Activated T-cell treated with anti-CD3 and anti-CD28 coated beads for 1 hour (primary cell): ENCODE results near the gene TIMM9.
"Not testable (repeated sequence)": the region's sequence is repeated elsewhere in the genome, so short reads cannot be mapped to it uniquely, and the experiment has no call there.

Experiments used
- DNase-seq: peaks from one replicate; pipeline ENCODE4 v3.0.0-alpha.2; 2020; ENCODE audit warnings: low read depth

Gene TIMM9

DNA sequence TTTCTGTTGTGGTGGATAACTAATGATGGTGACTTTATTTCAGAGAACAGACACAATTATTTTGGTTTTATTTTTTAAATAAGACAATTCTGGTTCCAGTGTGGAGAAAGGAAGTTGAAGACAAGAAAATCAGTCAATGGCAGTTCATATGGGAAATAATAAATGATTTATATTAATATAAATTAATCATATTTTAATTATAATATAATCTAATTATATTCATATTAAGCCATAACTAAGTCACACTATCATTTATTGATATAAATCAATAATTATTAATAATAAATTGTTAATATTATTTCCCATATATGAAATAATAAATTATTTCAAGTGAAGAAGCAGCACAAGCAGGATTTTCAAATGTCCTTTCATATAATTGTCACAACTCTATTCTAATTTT is 28.8 kb downstream of the TIMM9 start:
- DNase-seq = no peak

DNA sequence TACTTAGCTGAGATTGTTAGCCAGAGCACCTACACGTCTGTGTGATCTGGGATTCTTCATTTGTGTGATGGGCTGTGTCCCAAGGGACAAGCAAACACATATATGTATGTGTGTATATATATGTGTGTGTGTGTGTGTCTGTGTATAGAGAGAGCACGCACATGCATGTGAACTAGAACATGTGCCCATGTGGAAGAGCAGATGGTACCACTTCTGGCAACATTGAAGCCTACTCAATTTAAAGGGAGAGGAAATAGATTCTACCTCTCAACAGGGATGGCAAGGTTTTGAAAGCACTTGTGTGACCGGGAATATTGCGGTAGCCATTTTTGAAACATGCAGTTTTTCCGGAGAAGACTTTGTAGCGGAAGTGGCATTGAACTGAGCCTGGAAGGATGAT is 30.2 kb downstream of the TIMM9 start:
- no peak for DNase-seq

DNA sequence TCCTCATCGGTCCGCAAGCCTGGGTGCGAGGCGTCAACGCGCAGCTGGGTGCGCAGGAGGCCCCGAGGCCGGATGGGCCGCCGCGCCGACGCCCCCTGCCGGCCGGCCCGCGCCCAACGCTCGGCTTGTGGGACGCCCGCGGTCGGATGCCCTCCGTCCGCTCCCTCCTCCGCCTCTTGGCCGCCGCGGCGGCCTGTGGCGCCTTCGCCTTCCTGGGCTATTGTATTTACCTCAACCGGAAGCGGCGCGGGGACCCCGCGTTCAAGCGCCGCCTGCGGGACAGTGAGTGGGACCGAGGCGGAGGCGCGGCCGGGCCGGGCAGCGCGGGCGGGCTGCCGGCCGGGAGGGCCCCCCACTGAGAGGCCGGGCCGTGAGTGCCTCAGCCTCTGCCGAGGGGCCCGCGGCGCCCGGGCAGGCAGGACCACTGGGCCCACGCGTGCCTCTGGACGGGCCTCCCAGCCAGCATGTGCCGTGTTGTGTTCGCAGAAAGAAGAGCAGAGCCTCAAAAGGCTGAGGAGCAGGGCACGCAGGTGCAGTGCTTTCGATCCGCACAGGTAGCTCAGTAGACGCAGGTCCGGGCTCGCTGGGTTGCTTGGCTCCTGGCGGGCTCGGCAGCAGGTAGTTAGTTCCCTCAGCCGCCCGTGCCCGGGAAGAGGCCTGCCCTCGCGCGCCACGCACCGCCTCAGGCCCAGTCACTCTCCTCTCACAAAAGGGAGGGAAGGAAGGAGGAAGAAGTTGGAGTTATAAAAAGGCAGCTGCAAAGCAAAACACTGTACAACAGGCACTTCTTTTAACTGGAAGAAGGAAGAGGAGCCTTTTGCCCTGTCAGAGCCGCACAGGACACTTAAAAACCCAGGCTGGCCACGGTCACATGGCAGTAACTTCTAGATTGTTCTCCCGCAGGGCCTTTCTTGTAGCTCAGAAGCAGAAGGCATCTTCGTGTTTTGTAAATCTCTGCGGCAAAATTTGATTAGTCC is 31.2 kb downstream of the TIMM9 start, which contains the start of gene TOMM20L:
TSS of gene TOMM20L (plus strand) at position 119 of the 977 bp plus-strand sequence. CDS start at position 147, 28 bp downstream.
- peak; percentile 63 for DNase-seq

DNA sequence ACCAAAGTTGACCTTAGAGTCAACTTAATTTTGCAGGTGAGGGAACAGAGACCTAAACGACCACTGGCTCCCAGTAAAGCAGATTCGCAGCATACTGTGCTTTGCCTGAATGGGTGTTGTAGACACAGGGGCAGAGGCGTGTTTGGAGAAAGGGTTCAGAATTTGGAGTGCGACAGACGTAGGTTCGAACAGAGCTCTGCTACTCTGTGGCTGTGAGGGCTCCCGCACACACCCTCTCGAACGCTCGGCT is 31.8 kb downstream of the TIMM9 start:
- DNase-seq = no peak

DNA sequence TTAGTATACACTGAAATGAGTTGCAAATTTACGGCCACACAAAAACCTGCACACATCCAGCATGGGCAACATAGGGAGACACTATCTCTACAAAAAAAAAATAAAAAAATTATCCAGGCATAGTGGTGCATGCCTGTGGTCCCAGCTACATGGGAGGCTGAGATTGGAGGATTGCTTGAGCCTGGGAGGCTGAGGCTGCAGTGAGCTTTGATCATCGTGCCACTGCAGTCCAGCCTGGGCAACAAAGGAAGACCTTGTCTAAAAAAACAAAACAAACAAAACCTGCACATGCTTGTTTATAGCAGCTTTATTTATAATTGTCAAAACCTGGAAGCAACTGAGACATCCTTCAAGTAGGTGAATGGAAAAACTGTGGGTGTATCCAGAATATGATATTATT is 36.5 kb downstream of the TIMM9 start:
- DNase-seq = no peak

DNA sequence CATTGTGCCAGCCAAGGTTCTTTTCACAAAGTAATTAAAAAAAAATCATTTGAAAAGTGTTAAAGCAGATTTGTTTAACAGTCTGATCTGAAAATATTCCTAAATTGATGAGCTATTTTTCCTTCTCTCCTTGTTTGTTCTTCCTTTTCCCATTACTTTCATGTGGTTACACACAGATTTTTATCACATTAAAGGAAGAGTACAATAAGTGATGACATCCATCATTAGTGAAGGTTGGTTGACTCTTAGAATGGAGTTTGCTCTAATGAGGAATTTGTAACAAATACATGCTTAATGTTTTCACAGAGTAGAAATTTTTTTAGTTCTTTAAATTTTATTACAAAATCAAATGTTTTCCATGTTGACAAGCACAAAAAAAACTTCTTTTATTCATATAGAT is 50.5 kb downstream of the TIMM9 start:
- DNase-seq = no peak

DNA sequence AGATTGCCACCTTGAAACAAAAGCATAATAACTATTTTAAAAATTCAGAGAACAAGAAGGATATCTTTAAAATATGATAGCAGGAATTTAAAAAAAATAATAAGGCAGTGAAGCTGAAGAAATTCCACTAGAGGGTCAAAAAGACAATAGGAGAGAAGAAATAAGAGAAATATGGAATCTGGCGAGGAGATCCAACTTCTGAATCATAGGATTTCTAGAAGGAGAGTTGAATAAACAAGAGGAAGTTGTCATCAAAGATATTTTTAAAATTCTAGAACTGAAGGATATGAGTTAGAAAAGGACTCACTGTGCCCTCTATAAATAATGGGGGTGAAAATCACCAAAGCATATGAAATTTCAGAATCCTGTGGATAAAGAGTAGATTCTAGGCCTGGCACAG is 58.4 kb downstream of the TIMM9 start:
- DNase-seq = no peak

DNA sequence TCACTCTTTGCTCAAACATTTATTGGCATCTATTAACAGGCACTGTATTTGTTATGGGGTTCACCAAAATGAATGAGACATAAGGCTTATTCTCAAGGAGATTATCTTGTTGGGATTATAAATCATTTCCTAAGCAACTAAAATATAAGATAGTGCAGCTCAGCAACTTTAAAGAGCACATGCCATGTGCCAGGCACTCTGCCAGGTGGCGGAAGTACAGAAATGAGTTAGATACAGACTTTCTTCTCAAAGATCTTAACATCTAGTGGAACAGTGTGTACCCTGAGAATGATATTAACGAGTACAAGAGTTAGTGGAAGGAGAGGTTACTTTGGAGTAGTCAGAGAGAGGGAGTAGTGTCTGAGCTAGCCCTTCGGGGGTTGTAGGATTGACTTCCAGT is 60.0 kb downstream of the TIMM9 start:
- no peak for DNase-seq

DNA sequence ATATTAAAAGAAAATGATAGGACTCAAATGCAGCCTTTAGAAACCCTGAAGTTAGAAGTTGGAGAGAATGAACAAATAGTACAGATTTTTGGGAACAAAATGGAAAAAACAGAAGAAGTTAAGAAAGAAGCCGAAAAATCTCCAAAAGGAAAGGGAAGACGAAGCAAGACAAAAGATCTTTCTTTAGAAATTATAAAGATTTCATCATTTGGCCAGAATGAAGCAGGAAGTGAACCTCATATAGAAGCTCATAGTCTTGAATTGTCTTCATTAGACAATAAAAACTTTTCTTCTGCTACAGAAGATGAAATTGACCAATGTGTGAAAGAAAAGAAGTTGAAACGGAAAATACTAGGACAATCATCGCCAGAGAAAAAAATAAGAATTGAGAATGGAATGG is 63.0 kb downstream of the TIMM9 start:
- DNase-seq = no peak

DNA sequence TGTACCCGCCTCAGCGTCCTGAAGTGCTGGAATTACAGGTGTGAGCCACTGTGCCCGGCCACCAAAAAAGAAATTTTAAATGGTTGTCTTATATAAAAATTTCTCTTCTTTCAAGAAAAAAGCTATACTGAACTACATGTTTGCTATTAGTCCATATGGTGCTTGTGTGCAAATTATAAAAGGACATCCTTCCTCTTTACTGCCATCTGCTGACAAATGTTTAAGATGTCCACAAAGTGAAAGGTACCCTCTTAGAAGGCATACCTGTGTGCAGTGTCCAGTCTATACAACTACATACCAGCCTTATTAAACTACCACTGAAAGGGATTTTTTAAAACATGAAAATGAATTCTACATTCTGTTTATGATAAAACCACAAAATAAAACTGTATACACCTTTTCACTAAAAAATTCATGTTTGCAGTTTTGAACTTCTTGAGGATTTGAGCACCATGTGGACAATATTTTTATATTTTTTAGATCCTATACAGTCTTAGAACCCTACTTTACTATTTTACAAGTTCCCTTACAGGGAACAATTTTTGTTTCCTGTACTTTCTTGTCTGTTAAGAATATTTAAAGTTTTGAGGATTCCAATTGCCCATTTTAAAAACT is 64.4 kb downstream of the TIMM9 start:
- no peak for DNase-seq

DNA sequence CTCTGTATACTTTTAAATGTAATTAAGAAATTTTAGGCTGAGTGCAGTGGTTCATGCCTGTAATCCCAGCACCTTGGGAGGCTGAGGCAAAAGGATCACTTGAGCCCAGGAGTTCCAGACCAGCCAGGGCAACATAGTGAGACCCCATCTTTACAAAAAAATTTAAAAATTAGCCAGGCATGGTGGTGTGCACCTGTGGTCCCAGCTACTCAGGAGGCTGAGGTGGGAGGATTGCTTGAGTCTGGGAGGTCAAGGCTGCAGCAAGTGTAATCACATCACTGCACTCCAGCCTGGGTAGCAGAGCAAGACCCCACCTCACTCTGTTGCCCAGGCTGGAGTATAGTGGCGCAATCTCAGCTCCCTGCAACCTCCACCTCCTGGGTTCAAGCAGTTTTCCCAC is 65.1 kb downstream of the TIMM9 start:
- DNase-seq = not testable (repeated sequence)
